ENCODE data around the gene THAP7. TPM values are rescaled to one million over a fixed set of nuclear protein-coding genes. Genes with fewer than 3 reads are reported as not detected.
"Not testable (repeated sequence)": the region's sequence is repeated elsewhere in the genome, so short reads cannot be mapped to it uniquely, and the experiment has no call there.

The THAP7 gene
- total RNA-seq (ENCODE audit: insufficient read depth, low replicate concordance): 17.6 TPM

DNA sequence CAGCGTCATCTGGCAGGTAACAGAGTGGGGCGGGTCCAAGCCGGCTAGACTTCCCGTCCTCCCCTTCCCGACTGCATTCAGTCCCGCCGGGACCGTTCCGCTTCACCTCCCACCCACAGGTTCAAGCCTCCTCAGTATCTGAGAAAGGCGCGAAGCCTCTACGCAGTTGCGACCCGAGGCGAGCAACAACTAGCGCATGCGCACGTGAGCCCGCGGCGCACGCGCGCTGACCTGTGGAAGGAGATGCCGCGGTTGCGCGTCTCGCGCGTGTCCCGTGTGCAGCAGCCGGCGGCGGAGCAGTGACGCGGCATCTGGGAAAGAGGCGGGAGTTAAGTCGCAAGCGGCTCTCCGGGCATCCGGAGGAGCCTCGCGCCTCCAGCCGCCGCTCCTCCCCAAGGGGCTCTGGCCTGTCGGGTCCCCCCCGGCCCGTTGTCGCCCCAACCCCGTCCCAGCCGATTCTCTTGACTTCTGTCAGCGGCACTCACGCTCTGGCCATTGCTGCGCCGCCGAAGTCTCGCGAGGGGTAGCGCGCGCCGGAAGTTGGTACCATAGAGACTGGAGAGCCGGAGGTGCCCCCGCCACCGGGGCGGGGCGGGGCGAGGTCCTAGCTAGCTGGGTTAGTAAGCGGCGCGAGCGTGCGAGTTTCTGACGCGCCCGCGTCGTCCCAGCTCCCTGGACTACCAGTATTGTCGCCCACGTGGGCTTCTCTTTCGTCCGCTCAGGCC is at the start of gene THAP7:
THAP7 (minus strand) TSS at position 518 of the 725 bp plus-strand sequence; CDS start at position 311, 207 bp downstream.
- DNase-seq (ENCODE audit: low spot score): peak; percentile 98

DNA sequence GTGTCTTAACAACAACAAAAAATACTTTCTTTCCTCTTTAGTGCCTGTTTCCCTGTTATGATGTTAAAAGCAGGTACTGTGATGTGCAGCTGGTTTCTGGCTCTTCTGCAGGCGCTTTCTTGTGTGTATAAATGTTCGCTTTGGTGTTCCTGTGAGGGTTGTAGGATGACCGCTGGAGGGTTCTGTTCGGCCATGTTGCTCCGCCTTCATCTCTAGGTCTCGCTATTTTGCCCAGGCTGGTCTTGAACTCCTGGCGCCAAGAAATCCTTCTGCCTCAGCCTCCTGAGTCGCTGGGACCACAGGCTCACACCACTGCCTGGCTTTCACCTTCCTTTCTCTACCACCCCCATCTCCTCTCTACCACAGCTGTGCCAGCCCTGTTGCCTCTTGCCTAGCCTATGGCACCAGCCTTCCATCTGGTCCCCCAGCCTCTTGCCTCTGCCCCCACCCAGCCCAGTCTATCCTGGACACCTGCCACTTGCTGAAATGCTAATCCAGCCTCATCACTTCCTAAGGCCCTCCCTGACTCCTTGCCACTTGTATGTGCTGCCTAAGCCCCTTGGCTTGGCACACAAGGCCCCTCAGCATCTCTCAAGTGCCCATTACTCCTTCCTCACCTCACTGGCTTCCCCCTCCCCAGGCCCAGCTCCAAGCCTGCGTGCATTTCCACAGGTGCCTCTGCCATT is 49.4 kb upstream of the THAP7 start:
- DNase-seq (ENCODE audit: low spot score): no peak

- DNase-seq (ENCODE audit: low spot score): not testable (repeated sequence)
Observed at GRCh38 chr22:21048965-21049364, 47.0 kb upstream of the THAP7 start.

GRCh38 chr22:21048448-21048847 is 46.5 kb upstream of the THAP7 start:
- DNase-seq (ENCODE audit: low spot score): not testable (repeated sequence)

DNA sequence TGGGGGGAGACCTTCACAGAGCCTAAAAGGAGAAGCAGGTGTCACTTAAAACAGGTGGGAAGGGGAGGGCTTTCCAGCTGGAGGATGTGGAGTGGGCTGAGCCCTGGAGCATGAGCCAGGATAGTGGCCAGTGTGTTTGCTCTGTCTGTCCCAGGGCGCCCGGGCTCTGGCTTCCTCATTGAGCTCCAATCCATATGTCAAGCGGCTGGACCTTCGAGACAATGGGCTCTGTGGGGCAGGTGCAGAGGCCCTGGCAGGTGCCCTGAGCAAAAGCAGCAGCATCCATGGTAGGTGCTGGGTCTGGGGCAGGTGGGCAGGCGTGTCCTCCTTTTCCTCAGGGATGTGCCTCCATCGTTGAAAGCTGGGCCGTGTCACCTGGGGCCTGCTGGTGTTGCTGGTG is 45.8 kb upstream of the THAP7 start:
- DNase-seq (ENCODE audit: low spot score): no peak

DNA sequence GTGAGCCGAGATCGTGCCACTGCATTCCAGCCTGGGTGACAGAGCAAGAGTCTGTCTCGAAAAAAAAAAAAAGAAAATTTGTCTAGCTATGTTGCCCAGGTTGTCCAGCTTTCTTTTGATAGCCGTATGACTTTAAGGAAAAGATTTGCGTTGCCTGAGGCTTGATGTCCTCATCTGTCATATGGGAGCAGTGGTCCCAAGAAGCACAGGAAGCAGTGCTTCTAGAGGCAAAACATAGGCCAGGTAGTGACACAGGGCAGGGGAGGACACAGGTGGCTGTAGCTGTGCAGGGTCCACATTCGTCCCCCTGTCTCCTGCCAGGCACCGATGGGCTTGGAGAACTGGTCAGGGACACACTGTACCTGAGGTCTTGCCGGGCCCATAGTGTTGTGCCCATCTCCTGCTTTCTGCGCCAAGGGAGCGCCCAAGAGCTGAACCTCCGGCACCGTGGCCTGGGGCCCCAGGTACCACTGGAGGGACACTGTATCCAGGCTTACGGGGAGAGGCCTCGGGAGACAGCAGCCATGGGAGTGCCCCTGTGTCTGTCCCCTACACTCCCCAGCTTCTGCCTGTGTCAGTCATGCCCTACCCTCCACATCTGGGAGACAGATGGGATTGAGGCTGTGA is 45.2 kb upstream of the THAP7 start:
- no peak for DNase-seq (ENCODE audit: low spot score)

GRCh38 chr22:21045585-21046294 is 43.8 kb upstream of the THAP7 start, which contains the start of gene LRRC74B:
LRRC74B (plus strand) TSS chr22:21045946; CDS start chr22:21045987, 41 bp downstream.
- peak; percentile 92 for DNase-seq (ENCODE audit: low spot score)

DNA sequence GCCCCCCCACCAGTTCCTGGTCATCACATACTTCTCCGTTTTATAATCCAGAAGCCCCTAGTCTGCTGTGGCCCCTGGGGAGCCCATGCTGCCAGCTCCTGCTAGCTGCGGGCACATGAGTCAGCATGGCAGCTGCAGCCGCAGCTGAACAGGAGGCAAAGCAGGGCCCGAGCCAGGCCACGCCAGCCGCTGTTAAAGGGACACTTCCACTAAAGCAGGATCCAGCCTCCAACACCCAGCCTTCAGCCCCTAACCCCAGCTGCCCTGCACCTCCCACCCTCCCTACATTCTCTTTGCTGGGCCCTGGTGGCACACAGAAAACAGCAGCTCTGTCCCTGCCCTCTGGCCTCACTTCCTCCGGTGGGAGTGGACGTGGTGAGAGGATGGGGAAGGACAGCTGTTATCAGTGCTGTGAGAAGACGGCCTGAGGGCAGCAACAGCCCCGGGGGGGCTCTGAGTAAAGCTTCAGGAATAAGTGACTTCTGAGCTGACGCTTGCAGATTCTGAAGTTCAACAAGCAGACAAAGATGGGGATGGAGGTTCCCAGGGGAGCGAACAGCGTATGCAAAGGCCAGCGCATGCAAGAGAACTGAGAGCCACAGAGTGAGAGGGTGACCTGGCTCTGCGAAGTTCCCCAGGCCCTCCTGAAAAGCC is 43.1 kb upstream of the THAP7 start:
- DNase-seq (ENCODE audit: low spot score): peak; percentile 53

DNA sequence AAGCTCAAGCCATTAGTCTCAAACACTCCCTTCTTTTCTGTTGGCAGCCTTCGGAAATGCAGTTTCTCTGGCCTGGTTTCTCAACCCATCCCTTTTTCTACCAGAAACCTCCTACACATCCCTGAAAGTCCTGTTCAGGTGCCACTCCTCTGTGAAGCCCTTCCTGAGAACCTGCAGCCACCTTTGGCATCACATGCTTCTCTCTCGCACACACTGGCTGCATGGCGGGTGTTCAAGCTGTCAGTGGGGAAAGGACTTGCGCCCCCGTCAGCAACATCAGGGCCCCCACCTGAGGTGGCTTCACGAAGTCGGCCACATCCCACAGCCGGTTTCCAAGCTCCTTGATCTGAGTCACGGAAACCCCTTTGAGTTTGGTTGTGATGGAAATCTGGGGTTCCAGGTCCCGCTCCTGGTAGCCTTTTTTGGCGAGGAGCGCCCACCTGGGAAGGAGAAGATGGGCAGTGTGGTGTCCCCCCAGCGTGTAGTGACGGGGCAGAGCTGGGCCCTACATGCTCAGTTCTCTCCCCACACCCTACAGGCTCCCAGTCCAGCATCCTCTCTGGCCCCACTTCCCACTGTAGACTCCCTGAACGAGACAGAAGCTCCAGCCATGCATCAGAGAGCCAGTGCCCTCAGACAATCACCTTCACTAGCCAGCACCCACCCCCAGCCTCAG is 42.1 kb upstream of the THAP7 start:
- DNase-seq (ENCODE audit: low spot score): no peak

DNA sequence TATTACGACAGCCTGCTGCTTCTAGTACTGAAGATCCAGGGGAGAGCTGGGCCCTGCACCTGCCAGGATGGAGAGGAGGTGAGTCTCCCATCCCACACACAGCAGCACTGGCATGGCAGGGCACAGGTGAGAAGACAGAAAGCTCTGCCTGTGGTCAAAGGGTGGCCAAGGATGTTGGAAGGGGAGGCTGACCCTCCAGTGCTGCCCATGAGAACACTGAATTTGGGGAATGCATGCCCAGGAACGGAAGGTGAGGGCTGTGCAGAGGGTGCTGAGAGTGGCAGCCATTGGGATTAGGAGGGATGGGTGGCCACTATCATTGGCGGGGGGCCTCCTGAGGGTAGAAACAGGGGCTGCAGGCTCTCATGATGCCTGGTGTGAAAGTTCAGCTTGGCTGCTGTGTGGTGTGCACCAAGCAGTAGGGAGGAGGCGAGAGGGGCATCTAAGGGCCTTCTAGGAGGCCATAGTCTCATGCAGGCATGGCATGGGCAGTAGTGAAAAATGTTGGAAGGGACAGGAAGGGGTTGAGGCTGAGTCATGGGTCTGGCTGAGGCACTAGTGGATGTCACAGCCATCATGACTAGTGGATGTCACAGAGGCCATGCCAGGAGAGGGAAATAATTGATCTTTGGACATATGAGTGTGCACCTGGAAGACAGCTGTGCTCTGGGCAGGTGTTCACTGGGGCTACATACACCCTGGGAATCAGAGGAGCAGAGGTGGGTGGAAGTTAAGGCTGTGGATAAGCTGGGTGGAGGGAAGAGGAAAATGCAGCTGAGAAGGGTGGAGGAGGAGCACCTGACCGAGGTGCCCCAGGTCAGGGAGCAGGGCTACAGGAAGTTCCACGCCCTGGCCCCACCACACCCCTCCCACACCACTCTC is 41.3 kb upstream of the THAP7 start:
- DNase-seq (ENCODE audit: low spot score): no peak

GRCh38 chr22:21041937-21042336 is 40.0 kb upstream of the THAP7 start:
- DNase-seq (ENCODE audit: low spot score): no peak

DNA sequence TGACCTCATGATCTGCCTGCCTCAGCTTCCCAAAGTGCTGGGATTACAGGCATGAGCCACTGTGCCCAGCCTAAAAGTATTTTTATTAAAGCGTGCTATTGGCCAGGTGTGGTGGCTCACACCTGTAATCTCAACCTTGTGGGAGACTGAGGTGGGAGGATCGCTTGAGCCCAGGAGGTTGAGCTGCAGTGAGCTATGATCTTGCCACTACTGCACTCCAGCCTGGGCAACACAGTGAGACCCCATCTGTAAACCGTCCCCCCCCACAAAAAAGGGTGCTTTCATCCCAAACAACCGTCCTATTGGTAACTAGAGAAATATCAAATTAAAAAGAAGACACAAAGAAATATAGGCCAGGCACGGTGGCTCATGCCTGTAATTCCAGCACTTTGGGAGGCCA is 37.2 kb upstream of the THAP7 start:
- not testable (repeated sequence) for DNase-seq (ENCODE audit: low spot score)

- DNase-seq (ENCODE audit: low spot score): peak; percentile 64
Observed at GRCh38 chr22:21038405-21038804, 36.5 kb upstream of the THAP7 start.

- no peak for DNase-seq (ENCODE audit: low spot score)
Observed at GRCh38 chr22:21034989-21035388, 33.1 kb upstream of the THAP7 start.

DNA sequence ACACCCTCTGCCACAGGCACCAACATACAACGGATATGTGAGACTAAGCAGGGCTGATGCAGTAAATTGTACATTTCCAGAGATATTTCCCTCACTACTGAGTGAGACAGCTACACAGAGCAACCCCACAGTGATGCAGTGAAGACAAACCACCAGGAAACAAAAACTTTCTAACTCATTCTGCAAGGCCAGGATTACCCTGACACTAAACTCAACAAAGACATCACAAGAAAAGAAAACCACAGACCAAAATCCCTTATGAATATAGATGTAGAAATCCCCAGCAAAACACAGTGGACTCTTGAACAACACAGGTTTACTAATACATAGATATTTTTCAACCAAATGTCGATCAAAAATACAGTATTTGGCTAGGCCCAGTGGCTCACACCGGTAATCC is 32.0 kb upstream of the THAP7 start:
- no peak for DNase-seq (ENCODE audit: low spot score)

DNA sequence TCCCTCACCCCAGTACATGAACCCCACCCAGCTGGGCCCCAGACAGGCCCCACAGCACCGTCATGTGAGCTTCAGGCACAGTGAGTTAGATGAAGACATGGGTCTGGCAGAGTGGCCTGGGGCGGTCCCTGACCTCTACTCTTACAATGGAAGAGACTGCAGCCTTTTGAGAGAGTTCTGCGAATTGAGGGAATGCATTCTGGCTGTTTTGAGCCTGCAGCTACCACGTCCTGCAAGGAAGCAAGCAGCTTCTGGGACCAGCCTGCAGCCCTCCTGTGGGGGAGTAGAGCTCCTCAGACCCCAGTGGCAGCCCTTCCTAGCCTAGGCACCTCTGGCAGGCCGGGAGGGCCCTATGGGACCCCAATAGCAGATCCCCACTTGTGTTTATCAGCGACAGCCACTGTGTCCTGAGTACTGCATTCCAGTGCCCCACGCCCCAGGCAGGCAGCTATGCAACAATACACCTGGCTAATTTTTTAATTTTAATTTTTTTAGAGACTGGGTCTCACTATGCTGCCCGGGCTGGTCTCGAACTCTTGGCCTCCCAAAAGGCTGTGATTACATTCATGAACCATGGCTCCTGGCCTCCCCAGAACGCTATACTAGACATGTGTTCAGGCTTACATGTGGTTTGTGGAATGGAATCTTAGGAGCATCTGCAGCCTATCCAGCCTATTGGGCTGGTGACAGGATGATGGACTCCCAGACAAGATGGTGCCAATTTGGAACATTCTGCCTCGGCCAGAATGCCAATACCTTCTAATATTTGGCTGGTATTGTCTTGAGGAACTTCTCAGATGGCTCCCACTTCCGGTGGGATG is 31.2 kb upstream of the THAP7 start:
- no peak for DNase-seq (ENCODE audit: low spot score)

DNA sequence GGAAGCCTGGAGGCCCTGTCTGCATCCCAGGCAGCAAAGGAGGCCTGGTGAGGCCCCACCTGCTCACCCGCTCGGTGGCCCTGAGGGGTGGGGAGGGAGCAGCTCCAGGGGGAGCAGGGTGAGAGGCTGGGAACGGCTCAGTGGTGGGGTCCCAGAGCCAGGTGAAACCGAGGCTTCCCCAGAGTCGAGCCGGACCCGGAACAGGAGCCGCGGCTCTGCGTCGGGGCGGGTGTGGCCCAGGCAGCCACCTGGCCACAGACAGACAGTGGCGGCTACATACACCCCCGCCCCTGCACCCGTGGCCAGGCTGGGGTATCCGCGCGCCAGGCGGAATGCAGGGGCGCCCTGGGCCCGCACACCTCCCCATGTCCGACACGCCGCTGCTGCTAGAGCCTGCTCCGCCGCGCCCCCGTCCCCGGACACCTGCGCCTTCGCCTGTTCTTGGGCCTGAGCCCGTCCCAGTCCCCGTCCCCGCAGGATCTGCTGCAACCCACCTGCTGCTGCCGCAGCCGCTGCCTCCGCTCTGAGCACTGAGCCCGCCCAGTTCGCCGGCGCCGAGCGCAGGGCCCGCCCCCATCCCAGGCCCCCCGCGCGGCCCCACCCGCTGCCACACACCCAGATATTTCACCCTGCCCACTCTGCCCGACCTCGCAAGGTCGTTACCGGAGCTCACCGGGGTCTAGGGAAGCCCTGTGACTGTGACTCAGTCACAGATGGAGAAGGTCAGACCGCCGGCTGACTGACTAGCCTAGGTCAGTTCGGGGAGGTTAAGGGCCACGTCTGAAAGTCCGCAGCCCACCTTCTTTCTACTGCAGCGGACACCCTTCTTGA is 30.3 kb upstream of the THAP7 start, which contains the start of gene SLC7A4:
SLC7A4 (minus strand) TSS at position 525 of the 831 bp plus-strand sequence. CDS start 749 bp downstream, outside the sequence.
- DNase-seq (ENCODE audit: low spot score): no peak

GRCh38 chr22:21031545-21032036 is 29.7 kb upstream of the THAP7 start:
- DNase-seq (ENCODE audit: low spot score): no peak

All from umbilical cord (tissue), 2 donors.